KBM-7 (cell line): Measurements from ENCODE around the gene S100A4.

Source experiments
- DNase-seq: peaks from one replicate; pipeline ENCODE4 v3.0.0-alpha.2; 2015
- in situ Hi-C: fragments of 300-500 bp; cut with MboI; formaldehyde crosslinking; loops from 2 replicates; pipeline ENCODE4 v1.14.3; 2020; ENCODE audit warnings: low sequenced_read_pairs, low pct_unique_long_range_greater_than_20kb, mixed read lengths

The S100A4 gene

GRCh38 chr1:153495536-153495935 is 50.1 kb downstream of the S100A4 start:
- no peak for DNase-seq
- in situ Hi-C loops: no loop called here

- in situ Hi-C loops: no loop called here
- peak; percentile 84 for DNase-seq
Observed at GRCh38 chr1:153494976-153495535, 50.5 kb downstream of the S100A4 start.
